Caco-2 (cell line): Measurements from ENCODE around the gene MCOLN3. TPM values are rescaled to one million over a fixed set of nuclear protein-coding genes. Genes with fewer than 3 reads are reported as not detected.
"Not testable (repeated sequence)": the region's sequence is repeated elsewhere in the genome, so short reads cannot be mapped to it uniquely, and the experiment has no call there.

Experiments used
- BruUV-seq: library from RNA; stranded (reverse); fragments of 400-500 nt; replicated peaks from 2 replicates; lab custom pipeline; 2021; lab: Mats Ljungman, UMichigan
- CTCF ChIA-PET: fragments of 300-600 bp; sonication (Branson Sonifier 250); formaldehyde crosslinking; loops from one replicate; lab custom pipeline; 2022; ENCODE audit warnings: antibody characterized with exemption; lab: Charles Lee
- POLR2A ChIA-PET: fragments of 300-600 bp; sonication (Branson Sonifier 250); formaldehyde crosslinking; loops from one replicate; lab custom pipeline; 2022; ENCODE audit warnings: antibody characterized with exemption; lab: Charles Lee
- DNase-seq, 2 experiments: peaks; one replicate each; pipeline versions ENCODE4 v3.0.0 to v3.0.0-alpha.2; 2020 to 2022
- H3K27me3 ChIP-seq: replicated peaks from 2 replicates; pipeline ENCODE4 v1.6.0; 2011; ENCODE audit warnings: low read length; ENCODE audit not compliant: control insufficient read depth, insufficient read depth
- H3K36me3 ChIP-seq: 2 replicates; pipeline ENCODE4 v1.5.1; 2011; ENCODE audit warnings: low read length; ENCODE audit not compliant: control insufficient read depth, insufficient read depth
- H3K4me1 ChIP-seq: fragments of 250-450 bp; sonication (Bioruptor Pico); 2 replicates; pipeline ENCODE4 v1.5.1; 2020; ENCODE audit warnings: mild to moderate bottlenecking
- H3K4me3 ChIP-seq: 2 replicates; pipeline ENCODE4 v1.5.1; 2011; ENCODE audit warnings: low read depth, mild to moderate bottlenecking, control low read depth, low read length
- H3K9me3 ChIP-seq: fragments of 250-450 bp; sonication (Bioruptor Pico); 2 replicates; pipeline ENCODE4 v1.5.1; 2020; ENCODE audit warnings: mild to moderate bottlenecking, moderate library complexity
- H3K27ac Mint-ChIP-seq: one replicate; pipeline ENCODE4 v1.8.0; 2022; ENCODE audit warnings: mixed read lengths; ENCODE audit not compliant: unreplicated experiment
- H3K27me3 Mint-ChIP-seq: one replicate; pipeline ENCODE4 v1.8.0; 2022; ENCODE audit warnings: mixed read lengths; ENCODE audit not compliant: insufficient read depth, unreplicated experiment
- H3K36me3 Mint-ChIP-seq: one replicate; pipeline ENCODE4 v1.8.0; 2022; ENCODE audit warnings: mild to moderate bottlenecking, mixed read lengths; ENCODE audit not compliant: insufficient read depth, unreplicated experiment
- H3K4me1 Mint-ChIP-seq: one replicate; pipeline ENCODE4 v1.8.0; 2022; ENCODE audit warnings: low read depth, mixed read lengths; ENCODE audit not compliant: unreplicated experiment
- H3K4me3 Mint-ChIP-seq: one replicate; pipeline ENCODE4 v1.8.0; 2022; ENCODE audit warnings: mild to moderate bottlenecking, moderate library complexity, mixed read lengths; ENCODE audit not compliant: unreplicated experiment
- H3K9me3 Mint-ChIP-seq: one replicate; pipeline ENCODE4 v1.8.0; 2022; ENCODE audit warnings: mixed read lengths; ENCODE audit not compliant: unreplicated experiment
- intact Hi-C: fragments of 100-400 bp; cut with micrococcal nuclease; formaldehyde crosslinking; loops from one replicate; pipeline ENCODE4 v1.10.0; 2022; ENCODE audit not compliant: unreplicated experiment
- total RNA-seq: library from RNA; stranded (reverse); gene quantifications from 2 replicates; pipeline ENCODE4 v1.2.3, GENCODE V29; 2022
- TF ChIP-seq, protein P1 (sequence below), 2 experiments: fragments of 200-600 bp in 1 of 2; IDR thresholded peaks; 1 replicate in 1 of 2; 2 replicates in 1 of 2; pipeline versions ENCODE4 v1.5.1 to v1.8.0; 2011 to 2022; ENCODE audit warnings: antibody characterized with exemption in 1 of 2, control low read depth in 1 of 2, inconsistent platforms in 1 of 2, low read depth in 1 of 2, low read length in 1 of 2, mild to moderate bottlenecking in 1 of 2, moderate library complexity in 1 of 2; ENCODE audit not compliant: insufficient read depth in 1 of 2, severe bottlenecking in 1 of 2, unreplicated experiment in 1 of 2

Gene MCOLN3
- total RNA-seq, 1 experiment from 2014 or later, result 2.5 TPM

DNA sequence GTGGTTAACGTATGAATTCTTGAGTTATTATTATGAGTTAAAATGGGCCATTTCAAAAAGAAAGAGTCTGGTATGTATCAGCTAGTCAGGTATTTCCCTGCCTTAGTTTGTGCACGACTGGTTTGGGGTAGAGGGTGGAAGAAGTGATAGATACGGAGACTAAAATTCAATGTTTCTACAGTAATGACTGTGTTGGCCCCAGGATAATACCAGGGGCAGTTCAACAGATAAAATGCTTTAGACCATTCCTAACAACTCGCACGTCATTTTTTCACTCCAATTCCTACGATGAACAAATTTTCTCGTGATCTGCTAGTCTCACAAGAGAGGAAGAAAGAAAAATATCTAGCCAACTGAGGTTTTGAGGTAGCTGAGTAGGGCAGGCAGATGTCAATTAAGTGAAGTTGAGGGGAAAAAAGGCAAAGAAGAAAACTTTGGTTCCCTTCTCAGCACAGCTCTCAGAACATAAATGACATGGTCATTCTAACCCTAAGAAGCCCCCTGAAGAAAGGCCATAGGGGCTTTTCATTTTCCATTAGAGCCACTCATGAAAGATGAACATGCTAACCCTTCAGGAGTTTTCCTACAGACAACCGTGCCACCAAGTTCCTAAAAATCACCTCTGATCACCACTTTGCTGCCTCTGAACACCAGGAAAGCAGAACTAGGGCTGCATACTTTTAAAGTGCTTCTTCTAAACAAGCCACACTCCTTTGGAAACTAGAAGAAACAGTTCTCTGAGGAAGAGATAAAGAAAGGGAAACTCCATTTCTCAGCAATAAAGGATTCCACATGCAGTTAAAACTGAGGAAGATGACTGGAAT lies 57.0 kb downstream of the MCOLN3 start:
- Histone ChIP-seq H3K27me3 (no peaks in the 10 kb centered on the region), H3K9me3 (no peaks in the 10 kb centered on the region), H3K36me3 (no peaks in the 10 kb centered on the region), H3K4me3 (no peak overlapping the region), H3K4me1 (no peaks in the 10 kb centered on the region)
- POLR2A ChIA-PET, result no interaction called here
- Mint-ChIP-seq H3K27ac (no peak overlapping the region), H3K9me3 (no peaks in the 10 kb centered on the region), H3K36me3 (no peaks in the 10 kb centered on the region), H3K27me3 (peaks cover 15% of the 10 kb centered on the region), H3K4me3 (no peak overlapping the region), H3K4me1 (no peaks in the 10 kb centered on the region)
- CTCF ChIA-PET, result no interaction called here
- DNase-seq, result no peak
- intact Hi-C loops, result no loop called here
- TF ChIP-seq, protein P1, sequence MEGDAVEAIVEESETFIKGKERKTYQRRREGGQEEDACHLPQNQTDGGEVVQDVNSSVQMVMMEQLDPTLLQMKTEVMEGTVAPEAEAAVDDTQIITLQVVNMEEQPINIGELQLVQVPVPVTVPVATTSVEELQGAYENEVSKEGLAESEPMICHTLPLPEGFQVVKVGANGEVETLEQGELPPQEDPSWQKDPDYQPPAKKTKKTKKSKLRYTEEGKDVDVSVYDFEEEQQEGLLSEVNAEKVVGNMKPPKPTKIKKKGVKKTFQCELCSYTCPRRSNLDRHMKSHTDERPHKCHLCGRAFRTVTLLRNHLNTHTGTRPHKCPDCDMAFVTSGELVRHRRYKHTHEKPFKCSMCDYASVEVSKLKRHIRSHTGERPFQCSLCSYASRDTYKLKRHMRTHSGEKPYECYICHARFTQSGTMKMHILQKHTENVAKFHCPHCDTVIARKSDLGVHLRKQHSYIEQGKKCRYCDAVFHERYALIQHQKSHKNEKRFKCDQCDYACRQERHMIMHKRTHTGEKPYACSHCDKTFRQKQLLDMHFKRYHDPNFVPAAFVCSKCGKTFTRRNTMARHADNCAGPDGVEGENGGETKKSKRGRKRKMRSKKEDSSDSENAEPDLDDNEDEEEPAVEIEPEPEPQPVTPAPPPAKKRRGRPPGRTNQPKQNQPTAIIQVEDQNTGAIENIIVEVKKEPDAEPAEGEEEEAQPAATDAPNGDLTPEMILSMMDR (IDR thresholded peaks at IDR 0.05; ENCODE audit: insufficient read depth in 1 of 2, low read depth in 1 of 2, low read length in 1 of 2, severe bottlenecking in 1 of 2, unreplicated experiment in 1 of 2), result no peak
- BruUV-seq, result no TSS peak

DNA sequence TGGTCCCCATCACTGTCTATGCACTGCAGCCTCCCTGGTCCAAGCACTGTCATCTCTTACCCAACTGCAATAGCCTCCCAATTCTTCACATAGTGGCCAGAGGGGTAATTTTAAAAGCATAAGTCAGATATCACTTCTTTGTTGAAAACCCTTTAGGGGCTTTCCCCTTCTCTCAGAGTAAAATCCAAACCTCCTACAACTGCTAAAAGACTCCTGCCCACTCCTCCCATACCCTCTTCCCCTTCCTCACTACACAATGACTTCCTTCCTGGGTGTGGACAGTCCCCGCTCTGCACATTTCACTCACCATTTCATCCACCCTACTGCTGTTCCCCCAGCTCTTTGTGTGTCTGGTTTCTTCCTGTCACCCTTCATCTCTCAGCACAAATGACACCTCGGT lies 59.7 kb downstream of the MCOLN3 start:
- H3K4me1 Mint-ChIP-seq, result no peaks in the 10 kb centered on the region
- BruUV-seq, result no TSS peak
- no peak overlapping the region for H3K27ac Mint-ChIP-seq
- ChIA-PET POLR2A (no interaction called here), CTCF (no interaction called here)
- Histone ChIP-seq H3K4me1 (no peaks in the 10 kb centered on the region), H3K4me3 (no peak overlapping the region), H3K36me3 (no peaks in the 10 kb centered on the region), H3K9me3 (no peaks in the 10 kb centered on the region), H3K27me3 (no peaks in the 10 kb centered on the region)
- no peaks in the 10 kb centered on the region for H3K9me3 Mint-ChIP-seq
- TF ChIP-seq, protein P1 (IDR thresholded peaks at IDR 0.05; ENCODE audit: insufficient read depth in 1 of 2, low read depth in 1 of 2, low read length in 1 of 2, severe bottlenecking in 1 of 2, unreplicated experiment in 1 of 2), result no peak
- H3K27me3 Mint-ChIP-seq, result peaks cover 17% of the 10 kb centered on the region
- intact Hi-C loops, result no loop called here
- H3K4me3 Mint-ChIP-seq, result no peak overlapping the region
- no peak for DNase-seq
- no peaks in the 10 kb centered on the region for H3K36me3 Mint-ChIP-seq

DNA sequence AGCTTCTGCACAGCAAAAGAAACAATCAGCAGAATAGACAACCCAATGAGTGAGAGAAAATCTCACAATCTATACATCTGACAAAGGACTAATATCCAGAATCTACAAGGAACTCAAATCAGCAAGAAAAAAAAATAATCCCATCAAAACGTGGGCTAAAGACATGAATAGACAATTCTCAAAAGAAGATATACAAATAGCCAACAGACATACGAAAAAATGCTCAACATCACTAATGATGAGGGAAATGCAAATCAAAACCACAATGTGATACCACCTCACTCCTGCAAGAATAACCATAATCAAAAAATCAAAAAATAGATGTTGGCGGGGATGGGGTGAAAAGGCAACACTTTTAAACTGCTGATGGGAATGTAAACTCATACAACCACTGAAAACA lies 61.7 kb downstream of the MCOLN3 start:
- DNase-seq, H3K9me3 Mint-ChIP-seq, BruUV-seq, H3K27me3 ChIP-seq, H3K4me1 ChIP-seq, H3K27ac Mint-ChIP-seq, H3K36me3 ChIP-seq, H3K4me1 Mint-ChIP-seq, H3K4me3 ChIP-seq, CTCF ChIA-PET, POLR2A ChIA-PET, H3K4me3 Mint-ChIP-seq, H3K9me3 ChIP-seq, H3K36me3 Mint-ChIP-seq, intact Hi-C loops: not testable (repeated sequence)
- peaks cover 13% of the 10 kb centered on the region for H3K27me3 Mint-ChIP-seq
